Astrocyte of the hippocampus (primary cell): ENCODE measurements around the gene EGLN1.
"Not testable (repeated sequence)": the region's sequence is repeated elsewhere in the genome, so short reads cannot be mapped to it uniquely, and the experiment has no call there.

ENCODE experiments used
- DNase-seq: peaks from one replicate; pipeline ENCODE4 v3.0.0; 2011; ENCODE audit warnings: low read depth, low spot score

The EGLN1 gene

DNA sequence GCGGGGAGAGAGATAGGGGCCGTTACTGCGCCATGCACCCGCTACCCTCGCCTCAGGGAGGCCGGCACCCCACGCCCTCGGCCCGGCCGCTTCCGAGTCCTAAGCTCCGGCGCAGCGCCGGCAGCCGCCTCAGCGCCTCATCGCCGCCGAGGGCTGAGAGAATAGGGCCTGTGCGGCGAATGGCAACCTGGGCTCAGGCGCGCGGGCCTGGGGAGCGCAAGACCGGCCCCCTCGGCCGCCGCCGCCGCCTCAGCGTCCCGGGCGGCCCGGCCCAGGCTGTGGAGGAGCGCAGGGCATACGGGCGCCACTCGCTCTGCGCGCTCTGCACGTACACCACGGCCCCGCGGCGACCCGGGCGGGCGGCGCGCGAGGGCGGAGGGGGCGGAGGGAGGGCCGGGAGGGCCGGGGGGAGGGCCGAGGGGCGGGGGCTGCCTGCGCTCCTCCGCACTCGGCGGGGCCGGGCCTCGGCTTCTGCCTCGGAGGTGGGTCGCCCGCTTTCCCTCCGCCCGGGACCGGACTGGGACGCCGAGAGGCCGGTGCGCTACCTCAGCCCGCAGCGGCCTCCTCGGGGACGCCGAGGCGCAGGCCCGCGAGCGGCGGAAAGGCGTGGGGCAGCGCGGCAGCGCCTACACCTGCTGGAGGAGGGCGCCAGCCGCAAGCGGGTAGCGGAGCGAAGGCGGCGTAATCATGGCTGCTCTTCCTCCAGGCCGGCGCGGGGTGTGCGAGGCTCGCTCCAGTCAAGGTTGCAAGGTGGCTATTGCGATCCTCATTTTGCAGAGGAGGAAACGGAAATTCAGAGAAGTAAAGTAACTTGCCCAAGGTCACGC, at the start of gene EGLN1:
EGLN1 (minus strand) TSS at position 317 of the 827 bp plus-strand sequence. CDS start 399 bp downstream, outside the sequence.
- DNase-seq: peak; percentile 93

DNA sequence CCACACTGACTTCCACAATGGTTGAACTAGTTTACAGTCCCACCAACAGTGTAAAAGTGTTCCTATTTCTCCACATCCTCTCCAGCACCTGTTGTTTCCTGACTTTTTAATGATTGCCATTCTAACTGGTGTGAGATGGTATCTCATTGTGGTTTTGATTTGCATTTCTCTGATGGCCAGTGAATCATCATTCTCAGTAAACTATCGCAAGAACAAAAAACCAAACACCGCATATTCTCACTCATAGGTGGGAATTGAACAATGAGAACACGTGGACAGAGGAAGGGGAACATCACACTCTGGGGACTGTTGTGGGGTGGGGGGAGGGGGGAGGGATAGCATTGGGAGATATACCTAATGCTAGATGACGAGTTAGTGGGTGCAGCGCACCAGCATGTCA, 49.4 kb upstream of the EGLN1 start:
- not testable (repeated sequence) for DNase-seq

DNA sequence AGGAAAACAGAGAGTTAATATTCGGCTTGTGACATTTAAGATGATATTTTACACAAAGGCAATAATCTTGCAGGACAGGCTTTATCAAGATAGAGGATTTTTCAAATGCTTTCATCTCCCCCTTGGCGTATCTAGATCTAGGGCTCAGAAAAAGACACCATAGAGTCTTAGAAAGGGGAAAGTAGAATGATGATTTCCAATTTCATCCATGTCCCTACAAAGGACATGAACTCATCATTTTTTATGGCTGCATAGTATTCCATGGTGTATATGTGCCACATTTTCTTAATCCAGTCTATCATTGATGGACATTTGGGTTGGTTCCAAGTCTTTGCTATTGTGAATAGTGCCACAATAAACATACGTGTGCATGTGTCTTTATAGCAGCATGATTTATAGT, 48.9 kb upstream of the EGLN1 start:
- not testable (repeated sequence) for DNase-seq

DNA sequence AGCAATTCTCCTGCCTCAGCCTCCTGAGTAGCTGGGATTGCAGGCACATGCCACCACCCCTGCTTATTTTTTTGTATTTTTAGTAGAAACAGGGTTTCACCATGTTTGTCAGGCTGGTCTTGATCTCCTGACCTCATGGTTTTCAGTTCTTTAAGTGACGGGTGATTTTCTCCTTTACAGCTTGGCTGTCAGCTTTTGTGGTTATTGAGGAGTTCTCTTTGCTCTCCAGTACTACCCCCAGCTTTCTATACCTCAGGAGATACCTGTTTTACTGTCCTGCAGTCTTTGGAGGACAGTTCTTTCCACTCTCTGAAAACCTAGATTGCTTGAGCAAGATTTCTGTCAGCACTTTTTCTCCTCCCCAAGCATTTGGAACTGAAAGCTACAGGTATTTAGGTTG, 45.9 kb upstream of the EGLN1 start:
- no peak for DNase-seq

DNA sequence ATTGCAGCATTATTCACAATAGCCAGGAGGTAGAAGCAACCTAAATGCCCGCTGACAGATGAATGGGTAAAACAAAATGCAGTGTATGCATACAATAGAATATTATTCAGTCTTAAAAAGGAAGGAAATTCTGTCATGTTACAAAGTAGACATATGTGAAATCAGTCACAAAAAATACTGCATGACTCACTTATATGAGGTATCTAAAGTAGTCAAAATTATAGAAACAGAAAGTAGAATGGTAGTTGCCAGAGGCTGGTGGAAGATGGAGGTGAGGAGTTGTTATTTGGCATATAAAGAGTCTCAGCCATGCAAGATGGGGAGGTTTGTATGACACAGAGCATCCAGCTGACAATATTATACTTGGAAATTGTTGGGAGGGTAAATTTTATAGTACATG, 43.0 kb upstream of the EGLN1 start:
- DNase-seq: no peak

DNA sequence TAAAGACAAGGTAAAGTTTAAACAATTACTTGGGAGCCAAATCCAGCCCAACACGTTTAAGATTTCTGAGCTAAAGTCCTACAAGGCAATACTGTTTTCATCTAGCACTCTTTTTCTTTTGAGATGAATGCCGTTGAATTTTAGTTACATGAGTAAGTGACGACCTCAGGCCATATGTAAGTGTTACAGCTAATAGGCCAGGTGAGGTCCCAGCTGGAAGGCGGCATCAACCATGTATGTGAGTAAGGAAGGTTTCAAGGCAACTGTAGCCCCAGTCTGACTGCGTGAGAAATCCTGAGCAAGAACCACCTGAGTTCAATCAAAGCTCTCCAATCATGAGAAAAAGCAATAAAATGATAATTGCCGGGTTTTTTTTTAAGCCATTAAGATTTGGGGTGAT, 41.5 kb upstream of the EGLN1 start:
- DNase-seq: no peak

DNA sequence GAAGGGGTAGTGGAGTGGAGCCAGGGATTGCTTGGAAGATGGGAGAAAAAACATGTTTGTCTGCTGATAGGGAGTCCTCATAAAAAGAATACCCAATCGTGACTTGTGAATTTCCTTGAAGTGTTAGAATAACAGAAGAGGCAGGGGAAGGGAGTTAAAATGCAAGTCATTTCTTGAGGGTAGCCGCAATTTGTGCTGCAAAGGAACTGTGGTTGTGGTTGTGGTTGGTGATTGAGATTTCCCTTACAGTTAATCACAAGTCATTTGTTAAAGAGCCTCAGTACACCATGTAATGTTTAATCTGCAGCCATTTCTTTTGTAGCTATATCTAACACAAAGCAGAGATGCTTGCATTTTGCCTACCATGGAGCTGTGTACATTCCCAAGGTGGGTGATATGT, 38.5 kb upstream of the EGLN1 start:
- peak; percentile 79 for DNase-seq

DNA sequence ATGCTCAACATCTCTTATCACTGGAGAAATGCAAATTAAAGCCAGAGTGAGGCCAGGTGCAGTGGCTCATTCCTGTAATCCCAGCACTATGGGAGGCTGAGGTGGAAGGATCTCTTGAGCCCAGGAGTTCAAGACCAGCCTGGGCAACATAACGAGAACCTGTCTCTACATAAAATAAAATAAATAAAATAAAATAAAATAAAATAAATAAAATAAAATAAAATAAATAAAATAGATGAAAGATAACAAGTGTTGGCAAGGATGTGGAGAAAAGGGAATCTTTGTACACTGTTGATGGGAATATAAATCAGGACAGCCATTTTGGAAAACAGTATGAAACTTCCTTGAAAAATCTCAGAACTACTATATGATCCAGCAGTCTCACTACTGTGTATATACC, 37.4 kb upstream of the EGLN1 start:
- DNase-seq: not testable (repeated sequence)

DNA sequence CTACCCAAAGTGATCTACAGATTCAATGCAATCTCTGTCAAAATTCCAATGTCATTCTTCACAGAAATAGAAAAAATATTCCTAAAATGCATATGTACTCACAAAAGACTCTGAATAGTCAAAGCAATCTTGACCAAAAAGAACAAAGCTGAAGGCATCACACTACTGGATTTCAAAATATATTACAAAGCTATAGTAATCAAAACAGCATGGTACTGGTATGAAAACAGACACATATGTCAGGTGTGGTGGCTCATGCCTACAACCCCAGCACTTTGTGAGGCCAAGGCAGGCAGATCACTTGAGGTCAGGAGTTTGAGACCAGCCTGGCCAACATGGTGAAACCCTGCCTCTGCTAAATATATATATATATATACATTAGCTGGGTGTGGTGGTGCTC, 35.9 kb upstream of the EGLN1 start:
- DNase-seq: not testable (repeated sequence)

DNA sequence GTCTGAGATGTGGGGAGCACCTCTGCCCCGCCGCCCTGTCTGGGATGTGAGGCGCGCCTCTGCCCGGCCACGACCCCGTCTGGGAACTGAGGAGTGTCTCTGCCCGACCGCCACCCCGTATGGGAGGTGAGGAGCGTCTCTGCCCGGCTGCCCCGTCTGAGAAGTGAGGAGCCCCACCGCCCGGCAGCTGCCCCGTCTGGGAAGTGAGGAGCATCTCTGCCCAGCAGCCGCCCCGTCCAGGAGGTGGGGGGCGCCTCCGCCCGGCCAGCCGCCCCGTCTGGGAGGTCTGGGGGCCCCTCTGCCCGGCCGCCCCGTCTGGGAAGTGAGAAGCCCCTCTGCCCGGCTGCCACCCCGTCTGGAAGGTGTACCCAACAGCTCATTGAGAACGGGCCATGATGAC, 32.0 kb upstream of the EGLN1 start:
- DNase-seq: not testable (repeated sequence)

DNA sequence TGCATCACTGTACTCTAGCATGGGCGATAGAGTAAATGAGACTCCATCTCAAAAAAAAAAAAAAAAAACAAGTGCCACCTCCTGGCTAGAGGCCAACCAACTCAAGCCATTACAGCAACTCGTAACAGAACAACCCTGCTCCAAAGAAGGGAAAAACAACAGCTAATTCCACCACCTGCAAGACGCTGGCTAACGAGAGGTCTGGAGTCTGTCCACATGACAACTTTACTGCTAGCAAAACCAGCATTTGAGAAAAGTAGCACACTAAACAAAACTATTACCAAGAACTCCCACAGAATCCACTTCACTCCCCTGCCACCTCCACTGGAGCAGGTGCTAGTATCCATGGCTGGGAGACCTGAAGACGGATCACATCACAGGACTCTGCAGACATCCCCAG, 24.1 kb upstream of the EGLN1 start:
- no peak for DNase-seq

DNA sequence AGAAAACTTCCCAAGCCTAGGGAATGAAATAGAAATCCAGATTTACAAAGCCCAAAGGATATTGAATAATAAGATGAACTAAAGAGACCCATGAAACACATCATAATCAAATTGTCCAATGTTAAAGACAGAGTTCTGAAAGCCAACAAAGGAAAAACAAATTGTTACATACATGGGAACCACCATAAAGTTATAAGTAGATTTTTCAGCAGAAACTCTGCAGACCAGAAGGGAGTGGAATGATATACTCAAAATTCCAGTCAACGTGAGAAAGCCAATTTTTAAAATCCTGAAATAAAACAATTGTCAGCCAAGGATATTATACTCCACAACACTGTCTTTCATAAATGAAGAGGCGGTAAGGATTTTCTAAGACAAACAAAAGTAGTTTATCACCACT, 22.0 kb upstream of the EGLN1 start:
- DNase-seq: no peak

DNA sequence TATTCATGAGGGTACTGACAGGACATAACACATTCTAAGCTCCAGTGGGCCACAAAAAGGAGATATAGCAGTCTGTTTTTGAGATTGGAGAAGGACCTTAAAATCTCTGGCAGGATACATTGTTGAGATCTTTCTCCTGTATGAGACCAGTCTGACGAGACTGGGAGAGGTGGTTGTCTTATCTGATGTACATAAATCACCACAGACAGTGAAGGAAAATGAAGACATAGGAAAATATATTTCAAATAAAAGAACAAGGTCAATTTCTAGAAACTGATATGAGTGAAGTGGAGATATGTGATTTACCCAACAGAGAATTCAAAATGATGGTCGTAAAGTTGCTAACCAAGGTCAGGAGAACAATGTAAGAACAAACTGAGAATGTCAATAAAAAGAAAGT, 21.3 kb upstream of the EGLN1 start:
- no peak for DNase-seq

DNA sequence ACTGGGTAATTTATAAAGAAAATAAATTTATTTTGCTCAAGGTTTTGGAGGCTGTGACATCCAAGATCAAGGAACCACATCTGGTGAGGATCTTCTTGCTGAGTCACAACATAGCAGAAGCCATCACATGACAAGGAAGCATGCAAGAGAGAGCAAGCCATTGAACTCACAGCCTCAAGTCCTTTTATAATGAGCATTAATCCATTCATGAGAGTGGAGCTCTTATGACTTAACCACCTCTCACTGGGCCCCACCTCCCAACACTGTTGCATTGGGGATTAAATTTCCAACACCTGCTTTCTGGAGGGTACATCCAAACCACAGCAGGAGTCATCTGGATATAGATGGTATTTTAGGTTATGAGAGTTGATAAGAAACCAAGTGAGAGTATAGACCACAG, 20.6 kb upstream of the EGLN1 start:
- no peak for DNase-seq

DNA sequence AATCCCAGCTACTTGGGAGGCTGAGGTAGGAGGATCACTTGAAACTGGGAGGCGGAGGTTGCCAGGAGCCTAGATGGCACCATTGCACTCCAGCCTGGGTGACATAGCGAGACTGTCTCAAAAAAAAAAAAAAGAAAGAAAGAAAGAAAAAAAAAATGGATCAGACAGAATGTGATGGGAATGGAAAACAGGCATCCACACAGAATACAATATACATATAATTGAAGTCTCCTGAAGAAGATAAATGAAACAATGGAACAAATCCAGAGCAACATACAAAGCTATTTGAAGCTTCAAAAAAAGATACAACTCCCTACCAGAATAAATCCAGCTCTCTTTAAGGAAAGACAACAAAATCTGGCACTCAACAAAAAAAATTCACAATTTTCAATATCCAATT, 10.9 kb upstream of the EGLN1 start:
- DNase-seq: no peak

DNA sequence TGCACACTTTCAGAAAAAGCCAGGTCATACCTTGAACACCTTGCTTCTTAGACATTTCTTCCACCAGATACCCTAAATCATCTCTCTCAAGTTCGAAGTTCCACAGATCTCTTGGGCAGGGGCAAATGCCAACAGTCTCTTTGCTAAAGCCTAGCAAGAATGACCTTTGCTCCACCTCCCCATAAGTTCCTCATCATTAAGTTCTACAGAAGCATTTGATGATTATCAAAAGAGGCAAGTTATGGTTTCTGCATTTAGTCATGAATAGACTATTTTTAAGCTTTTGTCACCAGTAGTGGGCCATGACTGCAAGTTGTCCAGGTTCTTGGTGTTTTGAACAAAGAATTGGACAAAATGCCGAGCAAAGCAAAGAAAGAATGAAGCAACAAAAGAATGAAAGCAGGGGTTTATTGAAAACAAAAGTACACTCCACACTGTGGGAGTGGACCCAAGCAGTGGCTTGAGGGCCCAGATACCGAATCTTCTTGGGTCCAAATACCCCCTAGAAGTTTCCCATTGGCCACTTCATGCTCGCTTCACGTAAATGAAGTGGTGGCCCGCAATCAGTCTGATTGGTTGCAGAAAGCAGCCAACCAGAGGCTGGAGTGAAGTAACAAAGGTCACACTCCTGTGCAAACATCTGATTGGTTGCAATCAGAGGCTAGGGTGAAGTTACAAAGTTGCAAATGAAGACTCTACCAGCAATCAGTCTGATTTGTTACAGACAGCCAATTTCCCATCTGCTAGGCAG, 9.8 kb upstream of the EGLN1 start:
- DNase-seq: no peak

DNA sequence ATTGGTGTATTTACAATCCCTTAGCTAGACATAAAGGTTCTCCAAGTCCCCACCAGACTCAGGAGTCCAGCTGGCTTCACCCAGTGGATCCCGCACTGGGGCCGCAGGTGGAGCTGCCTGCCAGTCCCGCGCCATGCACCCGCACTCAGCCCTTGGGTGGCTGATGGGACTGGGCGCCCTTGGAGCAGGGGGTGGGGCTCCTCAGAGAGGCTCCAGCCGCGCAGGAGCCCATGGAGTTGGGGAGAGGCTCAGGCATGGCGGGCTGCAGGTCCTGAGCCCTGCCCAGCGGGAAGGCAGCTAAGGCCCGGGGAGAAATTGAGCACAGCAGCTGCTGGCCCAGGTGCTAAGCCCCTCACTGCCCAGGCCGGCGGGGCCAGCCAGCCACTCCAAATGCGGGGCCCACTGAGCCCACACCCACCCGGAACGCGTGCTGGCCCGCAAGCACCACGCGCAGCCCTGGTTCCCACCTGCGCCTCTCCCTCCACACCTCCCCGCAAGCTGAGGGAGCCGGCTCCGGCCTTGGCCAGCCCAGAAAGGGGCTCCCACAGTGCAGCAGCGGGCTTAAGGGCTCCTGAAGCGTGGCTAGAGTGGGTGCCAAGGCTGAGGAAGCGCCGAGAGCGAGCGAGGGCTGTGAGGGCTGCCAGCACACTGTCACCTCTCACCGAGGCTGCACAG, 8.7 kb upstream of the EGLN1 start:
- DNase-seq: not testable (repeated sequence)

DNA sequence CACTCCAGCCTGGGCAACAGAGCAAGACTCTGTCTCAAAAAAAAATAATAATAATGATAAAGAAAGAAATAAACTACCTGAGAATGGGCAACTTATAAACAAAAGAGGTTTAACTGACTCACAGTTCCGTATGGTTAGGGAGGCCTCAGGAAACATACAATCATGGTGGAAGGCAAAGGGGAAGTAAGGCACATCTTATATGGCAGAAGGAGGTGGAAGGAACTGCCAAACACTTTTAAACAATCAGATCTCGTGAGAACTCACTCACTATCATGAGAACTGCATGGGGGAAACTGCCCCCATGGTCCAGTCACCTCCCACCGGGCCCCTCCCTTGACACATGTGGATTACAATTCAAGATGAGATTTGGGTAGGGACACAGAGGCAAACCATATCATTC, 6.3 kb upstream of the EGLN1 start:
- no peak for DNase-seq

DNA sequence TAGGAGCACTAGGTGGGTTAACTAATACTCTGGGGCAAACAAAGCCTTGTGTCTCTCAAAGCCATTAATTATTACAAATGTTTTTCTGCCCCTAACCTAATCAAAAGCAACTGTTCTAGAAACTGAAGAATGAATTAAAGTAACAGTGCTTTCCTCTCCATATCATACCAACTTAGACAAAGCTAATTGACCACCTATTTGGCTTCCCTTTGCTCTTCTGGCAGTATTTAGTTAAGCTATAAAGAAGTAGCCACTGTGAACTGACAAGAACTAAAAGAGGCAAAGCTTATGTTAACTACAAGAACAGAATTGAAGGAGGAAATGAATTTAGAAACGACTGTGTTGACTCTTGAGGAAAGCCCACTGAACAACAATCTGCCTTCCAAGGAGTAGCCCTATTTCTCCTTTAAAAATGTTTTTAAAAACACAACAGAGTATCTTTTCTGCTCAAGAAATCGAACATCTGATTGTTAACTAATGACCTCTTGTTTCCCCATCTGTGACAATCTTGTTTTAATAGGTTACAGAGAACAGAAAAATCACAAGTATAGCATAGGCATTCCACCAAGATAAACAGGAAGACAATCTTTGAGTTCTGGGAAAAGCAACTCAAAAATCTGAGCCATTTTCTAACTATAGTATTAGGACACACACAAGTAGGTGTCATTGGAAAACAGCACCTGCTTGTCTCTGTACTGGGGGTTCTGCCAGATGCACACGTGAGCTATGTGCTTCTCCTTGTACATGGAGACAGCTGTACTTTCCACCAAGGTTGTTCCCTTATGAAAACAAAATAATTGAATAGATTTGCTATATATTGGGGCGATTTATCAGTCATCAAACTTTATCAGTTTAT, 3.1 kb upstream of the EGLN1 start:
- DNase-seq: no peak

DNA sequence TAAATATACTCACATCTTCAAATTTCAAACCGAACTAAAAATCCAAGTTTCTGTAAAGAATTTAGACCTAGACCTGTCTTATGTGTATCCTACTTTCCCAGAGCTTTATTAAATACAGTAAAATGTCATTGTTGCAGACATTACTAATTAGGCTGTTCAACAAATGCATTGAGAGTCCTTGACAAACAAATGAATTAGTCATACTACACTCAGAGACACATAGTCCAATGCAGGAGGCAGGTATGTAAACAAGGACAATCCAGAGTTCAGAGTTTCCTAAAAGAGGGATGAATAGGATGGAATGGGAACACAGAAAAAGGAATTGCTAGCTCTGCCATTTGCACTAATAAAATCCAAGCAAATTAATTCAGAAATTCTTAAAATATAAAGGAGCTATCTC, 1.6 kb upstream of the EGLN1 start:
- no peak for DNase-seq

DNA sequence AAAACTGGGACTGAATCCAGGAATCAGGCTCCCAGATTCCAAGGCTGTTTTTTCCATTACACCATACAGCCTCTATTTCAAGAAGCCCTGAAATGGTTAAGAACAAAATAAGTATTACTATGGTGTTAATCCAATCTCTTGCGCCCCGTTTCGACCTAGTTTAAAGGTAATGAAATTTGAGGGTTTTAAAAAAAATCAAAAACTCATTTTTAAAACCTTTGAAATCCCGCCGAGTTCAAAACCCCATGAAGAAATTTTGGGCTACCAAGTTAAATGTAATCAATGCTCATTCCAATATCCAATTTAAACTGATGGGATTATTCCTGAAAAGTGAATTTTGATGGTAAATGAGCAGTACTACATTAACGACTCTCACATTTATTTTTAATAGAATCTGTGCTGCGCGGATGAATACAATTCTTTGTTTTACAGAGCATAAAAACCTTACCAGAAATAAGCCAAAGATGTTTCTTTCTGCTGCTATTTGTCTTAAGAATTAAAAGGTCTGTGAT, 767 bp upstream of the EGLN1 start:
- DNase-seq: no peak
